ENCODE data around the gene ARFGEF2. TPM values are rescaled to one million over a fixed set of nuclear protein-coding genes. Genes with fewer than 3 reads are reported as not detected.

ARFGEF2 gene
- total RNA-seq, 1 experiment from 2014 or later, result 20.9 TPM

- no peak for TF ChIP-seq USF2 (CRISPR knock-in tag; IDR thresholded peaks at IDR 0.05)
- no peak for TF ChIP-seq RELA (CRISPR knock-in tag; IDR thresholded peaks at IDR 0.05; ENCODE audit: borderline replicate concordance)
- TF ChIP-seq USF1 (CRISPR knock-in tag; IDR thresholded peaks at IDR 0.05), result no peak
- no peak for TF ChIP-seq TP53 (CRISPR knock-in tag; IDR thresholded peaks at IDR 0.05)
- no peak for TF ChIP-seq GRHL2 (CRISPR knock-in tag; IDR thresholded peaks at IDR 0.05; ENCODE audit: insufficient replicate concordance, severe bottlenecking)
- TF ChIP-seq ATF1 (CRISPR knock-in tag; IDR thresholded peaks at IDR 0.05), result no peak
Observed at GRCh38 chr20:48986899-48987298, 65.4 kb downstream of the ARFGEF2 start (continued).

DNA sequence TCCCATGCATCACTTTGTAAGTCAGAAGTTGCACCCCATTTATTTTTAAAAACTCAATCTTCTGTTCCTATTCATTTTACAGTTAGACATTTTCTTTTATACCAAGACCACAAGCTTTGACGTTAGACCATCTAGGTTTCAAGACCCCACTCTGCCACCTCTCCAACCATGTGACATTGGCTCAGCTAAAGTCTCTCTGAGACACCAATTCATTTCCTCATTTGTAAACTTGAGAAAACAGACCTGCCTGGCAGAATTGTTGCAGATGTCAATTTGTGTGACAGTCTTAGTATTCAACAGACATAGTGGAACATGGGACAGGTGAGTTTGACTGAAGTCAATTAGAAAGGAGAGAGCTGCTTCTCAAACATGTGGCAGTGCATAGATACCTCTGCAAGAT lies 69.0 kb downstream of the ARFGEF2 start:
- no peak for TF ChIP-seq JAZF1 (CRISPR knock-in tag; IDR thresholded peaks at IDR 0.05)
- no peak for TF ChIP-seq E2F1 (CRISPR knock-in tag; IDR thresholded peaks at IDR 0.05)
- TF ChIP-seq, protein P1, sequence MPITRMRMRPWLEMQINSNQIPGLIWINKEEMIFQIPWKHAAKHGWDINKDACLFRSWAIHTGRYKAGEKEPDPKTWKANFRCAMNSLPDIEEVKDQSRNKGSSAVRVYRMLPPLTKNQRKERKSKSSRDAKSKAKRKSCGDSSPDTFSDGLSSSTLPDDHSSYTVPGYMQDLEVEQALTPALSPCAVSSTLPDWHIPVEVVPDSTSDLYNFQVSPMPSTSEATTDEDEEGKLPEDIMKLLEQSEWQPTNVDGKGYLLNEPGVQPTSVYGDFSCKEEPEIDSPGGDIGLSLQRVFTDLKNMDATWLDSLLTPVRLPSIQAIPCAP (CRISPR knock-in tag; IDR thresholded peaks at IDR 0.05), result no peak
- TF ChIP-seq ZNF232 (CRISPR knock-in tag; IDR thresholded peaks at IDR 0.05), result no peak
- no peak for TF ChIP-seq TP53 (CRISPR knock-in tag; IDR thresholded peaks at IDR 0.05)
- TF ChIP-seq AR (CRISPR knock-in tag; IDR thresholded peaks at IDR 0.05), result no peak
- TF ChIP-seq, protein P2, sequence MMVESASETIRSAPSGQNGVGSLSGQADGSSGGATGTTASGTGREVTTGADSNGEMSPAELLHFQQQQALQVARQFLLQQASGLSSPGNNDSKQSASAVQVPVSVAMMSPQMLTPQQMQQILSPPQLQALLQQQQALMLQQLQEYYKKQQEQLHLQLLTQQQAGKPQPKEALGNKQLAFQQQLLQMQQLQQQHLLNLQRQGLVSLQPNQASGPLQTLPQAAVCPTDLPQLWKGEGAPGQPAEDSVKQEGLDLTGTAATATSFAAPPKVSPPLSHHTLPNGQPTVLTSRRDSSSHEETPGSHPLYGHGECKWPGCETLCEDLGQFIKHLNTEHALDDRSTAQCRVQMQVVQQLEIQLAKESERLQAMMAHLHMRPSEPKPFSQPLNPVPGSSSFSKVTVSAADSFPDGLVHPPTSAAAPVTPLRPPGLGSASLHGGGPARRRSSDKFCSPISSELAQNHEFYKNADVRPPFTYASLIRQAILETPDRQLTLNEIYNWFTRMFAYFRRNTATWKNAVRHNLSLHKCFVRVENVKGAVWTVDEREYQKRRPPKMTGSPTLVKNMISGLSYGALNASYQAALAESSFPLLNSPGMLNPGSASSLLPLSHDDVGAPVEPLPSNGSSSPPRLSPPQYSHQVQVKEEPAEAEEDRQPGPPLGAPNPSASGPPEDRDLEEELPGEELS (CRISPR knock-in tag; IDR thresholded peaks at IDR 0.05), result no peak
- no peak for TF ChIP-seq TEAD1 (CRISPR knock-in tag; IDR thresholded peaks at IDR 0.05)
- no peak for TF ChIP-seq NR3C1 (CRISPR knock-in tag; conservative IDR thresholded peaks at IDR 0.05; ENCODE audit: low read depth)
- Mint-ChIP-seq H3K4me3 (no peak overlapping the region), H3K27me3 (ENCODE audit: low read depth) (no peaks in the 10 kb centered on the region), H3K9me3 (no peaks in the 10 kb centered on the region), H3K27ac (no peak overlapping the region), H3K4me1 (no peaks in the 10 kb centered on the region), H3K36me3 (peaks cover 74% of the 10 kb centered on the region)
- DNase-seq (ENCODE audit: low spot score) (no peak), ATAC-seq (no peak)
- POLR2A ChIA-PET, result interaction anchor here (0.5 kb wide), 1 partner anchor 17 kb away, joined by 5 read pairs; no protein-coding TSS in a partner anchor
- CTCF ChIA-PET, result interaction anchor here (1.3 kb wide), 1 partner anchor 333 kb away, joined by 3 read pairs; no protein-coding TSS in a partner anchor

GRCh38 chr20:48995589-48995988 lies 74.1 kb downstream of the ARFGEF2 start:
- ChIA-PET POLR2A (no interaction called here), CTCF (no interaction called here)
- DNase-seq (ENCODE audit: low spot score), result no peak
- TF ChIP-seq ZNF232 (CRISPR knock-in tag; IDR thresholded peaks at IDR 0.05) (no peak), ATF1 (CRISPR knock-in tag; IDR thresholded peaks at IDR 0.05) (no peak), JAZF1 (CRISPR knock-in tag; IDR thresholded peaks at IDR 0.05) (no peak), RELA (CRISPR knock-in tag; IDR thresholded peaks at IDR 0.05; ENCODE audit: borderline replicate concordance) (no peak), GRHL2 (CRISPR knock-in tag; IDR thresholded peaks at IDR 0.05; ENCODE audit: insufficient replicate concordance, severe bottlenecking) (no peak), ZNF423 (CRISPR knock-in tag; IDR thresholded peaks at IDR 0.05) (no peak), GABPB1 (CRISPR knock-in tag; IDR thresholded peaks at IDR 0.05) (no peak), NFATC4 (CRISPR knock-in tag; IDR thresholded peaks at IDR 0.05) (no peak), ATF3 (CRISPR knock-in tag; conservative IDR thresholded peaks at IDR 0.05) (no peak)
- Mint-ChIP-seq H3K4me3 (no peak overlapping the region), H3K9me3 (no peaks in the 10 kb centered on the region), H3K27ac (no peak overlapping the region), H3K4me1 (no peaks in the 10 kb centered on the region), H3K36me3 (peaks cover 73% of the 10 kb centered on the region), H3K27me3 (ENCODE audit: low read depth) (no peaks in the 10 kb centered on the region)
- ATAC-seq, result no peak

All from WTC11 (cell line).